Measurements from ENCODE around the gene PUS3. TPM values are rescaled to one million over a fixed set of nuclear protein-coding genes. Genes with fewer than 3 reads are reported as not detected.

PUS3 gene
- polyA plus RNA-seq, 1 donor, result 16.2 TPM

DNA sequence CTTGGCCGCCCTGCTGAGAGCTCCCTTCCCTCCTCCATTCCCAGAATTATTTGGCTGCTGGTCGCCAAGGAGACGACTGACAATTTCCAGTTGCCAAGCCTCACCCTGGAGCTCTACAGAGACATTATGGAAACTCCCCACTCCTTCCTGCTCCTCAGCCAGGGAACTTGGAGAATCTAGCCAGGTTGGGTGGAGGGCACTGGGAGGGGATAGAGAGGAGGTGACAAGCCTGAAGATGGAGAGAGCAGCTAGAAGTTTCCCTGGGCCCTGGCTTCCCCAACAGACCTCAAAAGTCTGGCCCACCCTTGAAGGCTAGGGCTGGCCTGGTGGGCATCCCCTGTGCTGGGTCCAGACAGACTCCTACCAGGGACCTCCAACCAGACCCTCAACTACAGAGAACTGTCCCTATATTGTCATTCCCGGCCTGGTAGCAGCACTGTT, 36.1 kb upstream of the PUS3 start:
- Histone ChIP-seq H3K27me3 (ENCODE audit: control insufficient read depth, insufficient read depth, low read length) (no peaks in the 10 kb centered on the region), H3K9me3 (ENCODE audit: control insufficient read depth, low read depth, low read length) (no peaks in the 10 kb centered on the region), H3K36me3 (ENCODE audit: control insufficient read depth, insufficient read depth, low read length) (no peaks in the 10 kb centered on the region), H3K27ac (ENCODE audit: low read length) (no peak overlapping the region), H3K4me1 (ENCODE audit: control insufficient read depth, insufficient read depth, low read length) (peaks cover 5% of the 10 kb centered on the region), H3K4me3 (ENCODE audit: low read length) (no peak overlapping the region)
- DNase-seq, result peak in 1 of 2 donors; percentile 16
- WGBS (ENCODE audit: insufficient coverage, low lambda C conversion rate), result no CpG with 5 or more reads among the region's 4 CpGs

DNA sequence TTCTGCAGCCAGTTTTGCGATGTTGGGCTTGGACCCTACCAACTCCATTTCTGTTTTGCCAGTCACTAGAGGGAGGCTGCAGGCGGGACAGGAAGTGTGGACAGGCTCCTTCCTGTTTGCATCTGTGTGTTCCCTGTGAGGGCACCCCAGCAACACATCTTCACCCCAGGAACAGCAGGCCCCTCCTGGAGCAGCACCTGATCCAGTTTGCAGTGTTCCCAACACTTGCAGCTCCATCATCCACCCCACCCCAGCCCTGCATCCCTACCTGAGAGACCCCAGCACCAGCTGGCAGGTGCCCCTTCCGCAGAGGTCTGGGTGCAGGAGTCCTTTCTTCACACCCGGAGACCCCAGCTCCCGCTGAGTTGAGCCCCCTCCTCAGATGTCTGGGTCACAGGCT, 35.4 kb upstream of the PUS3 start:
- no peak for DNase-seq
- Histone ChIP-seq H3K27me3 (ENCODE audit: control insufficient read depth, insufficient read depth, low read length) (no peaks in the 10 kb centered on the region), H3K9me3 (ENCODE audit: control insufficient read depth, low read depth, low read length) (no peaks in the 10 kb centered on the region), H3K4me3 (ENCODE audit: low read length) (no peak overlapping the region), H3K36me3 (ENCODE audit: control insufficient read depth, insufficient read depth, low read length) (no peaks in the 10 kb centered on the region), H3K27ac (ENCODE audit: low read length) (no peak overlapping the region), H3K4me1 (ENCODE audit: control insufficient read depth, insufficient read depth, low read length) (peaks cover 5% of the 10 kb centered on the region)
- no CpG with 5 or more reads among the region's 5 CpGs for WGBS (ENCODE audit: insufficient coverage, low lambda C conversion rate)

DNA sequence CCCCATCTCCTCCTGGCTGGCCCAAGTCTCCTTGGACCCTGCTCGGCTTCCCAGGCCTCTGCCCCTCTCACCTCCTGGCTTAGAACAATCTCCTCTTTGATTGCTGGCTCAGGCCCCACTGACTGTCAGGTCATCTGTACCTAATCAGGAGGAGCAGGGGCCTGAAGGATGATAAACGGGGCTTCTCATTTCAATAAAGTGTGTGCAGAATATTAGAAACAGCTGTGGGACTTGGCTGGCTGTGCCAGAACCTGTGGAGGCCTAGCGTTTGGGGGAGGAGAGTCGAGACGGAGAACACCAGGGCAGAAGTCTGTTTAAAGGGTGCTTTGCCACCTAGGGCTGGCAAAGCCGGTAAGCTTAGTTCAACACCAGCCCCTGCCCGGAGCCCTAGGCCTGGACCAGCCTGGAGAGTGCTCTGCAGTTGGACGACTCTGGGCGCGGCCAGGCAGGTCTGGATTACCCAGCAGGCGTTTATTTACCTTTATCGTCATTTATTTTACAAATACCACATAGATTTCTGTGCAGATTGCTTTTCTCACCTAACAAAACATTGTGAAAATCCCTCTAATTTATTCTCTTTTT, 32.7 kb upstream of the PUS3 start:
- no peak overlapping the region for H3K27ac ChIP-seq (ENCODE audit: low read length)
- H3K9me3 ChIP-seq (ENCODE audit: control insufficient read depth, low read depth, low read length), result no peaks in the 10 kb centered on the region
- WGBS (ENCODE audit: insufficient coverage, low lambda C conversion rate), result 49% methylated on average over 2 of the region's 12 CpGs
- DNase-seq, result no peak
- no peaks in the 10 kb centered on the region for H3K27me3 ChIP-seq (ENCODE audit: control insufficient read depth, insufficient read depth, low read length)
- no peaks in the 10 kb centered on the region for H3K4me1 ChIP-seq (ENCODE audit: control insufficient read depth, insufficient read depth, low read length)
- H3K36me3 ChIP-seq (ENCODE audit: control insufficient read depth, insufficient read depth, low read length), result no peaks in the 10 kb centered on the region
- H3K4me3 ChIP-seq (ENCODE audit: low read length), result no peak overlapping the region

DNA sequence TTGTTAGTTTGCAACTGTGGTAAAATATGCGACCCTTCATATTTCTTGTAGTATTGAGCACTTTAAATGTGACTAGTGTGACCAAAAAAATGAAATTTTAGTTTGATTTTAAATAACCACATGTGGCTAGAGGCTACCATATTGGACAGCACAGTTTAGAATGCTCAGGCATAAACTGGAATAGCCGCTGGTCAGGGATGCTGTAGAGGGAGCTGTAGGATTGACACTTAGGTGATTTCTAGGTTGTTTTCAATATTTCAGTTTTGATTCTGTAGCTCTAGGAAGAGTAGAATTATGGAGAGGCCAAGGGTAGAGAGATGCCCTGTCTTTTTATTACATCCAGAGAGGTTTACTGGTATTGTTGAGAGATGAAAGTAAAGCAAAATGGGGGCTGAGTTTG, 32.0 kb upstream of the PUS3 start:
- no peak overlapping the region for H3K27ac ChIP-seq (ENCODE audit: low read length)
- H3K27me3 ChIP-seq (ENCODE audit: control insufficient read depth, insufficient read depth, low read length), result no peaks in the 10 kb centered on the region
- no peaks in the 10 kb centered on the region for H3K4me1 ChIP-seq (ENCODE audit: control insufficient read depth, insufficient read depth, low read length)
- no peak for DNase-seq
- no peaks in the 10 kb centered on the region for H3K9me3 ChIP-seq (ENCODE audit: control insufficient read depth, low read depth, low read length)
- H3K4me3 ChIP-seq (ENCODE audit: low read length), result no peak overlapping the region
- 100% methylated on average over 1 of the region's 2 CpGs for WGBS (ENCODE audit: insufficient coverage, low lambda C conversion rate)
- no peaks in the 10 kb centered on the region for H3K36me3 ChIP-seq (ENCODE audit: control insufficient read depth, insufficient read depth, low read length)

DNA sequence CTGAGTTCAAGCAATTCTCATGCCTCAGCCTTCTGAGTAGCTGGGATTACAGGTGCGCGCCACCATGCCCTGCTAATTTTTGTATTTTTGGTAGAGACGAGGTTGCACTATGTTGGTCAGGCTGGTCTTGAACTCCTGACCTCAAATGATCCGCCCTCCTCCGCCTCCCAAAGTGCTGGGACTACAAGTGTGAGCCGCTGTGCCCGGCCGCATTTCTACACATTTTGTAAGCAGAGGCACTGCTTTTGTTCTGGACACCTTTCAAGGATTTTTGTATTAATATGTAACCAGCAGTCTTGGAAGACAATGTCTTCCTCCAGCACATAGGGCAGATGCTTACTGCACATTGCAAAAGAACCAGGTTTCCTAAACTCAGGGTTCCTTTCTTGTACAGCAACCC, 31.5 kb upstream of the PUS3 start:
- no peaks in the 10 kb centered on the region for H3K9me3 ChIP-seq (ENCODE audit: control insufficient read depth, low read depth, low read length)
- no peak for DNase-seq
- WGBS (ENCODE audit: insufficient coverage, low lambda C conversion rate), result no CpG with 5 or more reads among the region's 8 CpGs

DNA sequence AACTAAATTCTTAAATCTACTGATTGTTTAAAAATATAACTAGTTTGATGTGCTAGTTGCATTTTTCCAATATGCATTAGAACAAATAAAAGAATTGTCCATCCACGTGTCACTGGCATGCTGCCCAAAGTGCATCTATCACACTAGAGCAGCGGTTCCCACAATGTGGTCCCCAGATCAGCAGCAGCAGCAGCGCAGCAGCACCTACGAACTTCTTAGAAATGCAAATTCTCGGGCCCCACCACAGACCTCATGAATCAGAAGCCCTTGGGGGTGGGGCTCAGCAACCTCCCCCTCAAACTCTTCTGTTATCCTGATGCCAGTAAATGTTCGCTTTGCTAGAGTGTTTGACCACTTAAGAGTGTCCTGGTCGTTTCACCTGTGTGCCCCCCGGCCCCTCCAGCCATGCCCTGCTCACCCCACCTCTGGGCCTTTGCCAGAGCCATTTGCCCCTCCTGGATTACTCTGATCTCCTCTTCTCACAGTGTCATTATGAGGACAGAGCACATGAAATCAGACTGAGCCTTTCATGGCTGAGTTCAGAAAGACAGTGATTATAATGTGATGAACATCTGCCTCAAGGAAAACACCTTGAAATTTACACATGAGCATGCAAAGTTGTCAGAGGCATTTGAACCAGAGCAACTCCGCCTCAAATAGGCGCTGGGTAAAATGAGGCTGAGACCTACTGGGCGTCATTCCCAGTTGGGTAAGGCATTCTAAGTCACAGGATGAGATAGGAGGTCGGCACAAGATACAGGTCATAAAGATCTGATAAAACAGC, 30.2 kb upstream of the PUS3 start:
- H3K27ac ChIP-seq (ENCODE audit: low read length), result no peak overlapping the region
- DNase-seq, result no peak
- no peaks in the 10 kb centered on the region for H3K4me1 ChIP-seq (ENCODE audit: control insufficient read depth, insufficient read depth, low read length)
- no peaks in the 10 kb centered on the region for H3K9me3 ChIP-seq (ENCODE audit: control insufficient read depth, low read depth, low read length)
- H3K4me3 ChIP-seq (ENCODE audit: low read length), result no peak overlapping the region
- no peaks in the 10 kb centered on the region for H3K27me3 ChIP-seq (ENCODE audit: control insufficient read depth, insufficient read depth, low read length)
- H3K36me3 ChIP-seq (ENCODE audit: control insufficient read depth, insufficient read depth, low read length), result no peaks in the 10 kb centered on the region
- no CpG with 5 or more reads among the region's 12 CpGs for WGBS (ENCODE audit: insufficient coverage, low lambda C conversion rate)

More for the DNA sequence above, 31.5 kb upstream of the PUS3 start:
- Histone ChIP-seq H3K36me3 (ENCODE audit: control insufficient read depth, insufficient read depth, low read length) (no peaks in the 10 kb centered on the region), H3K27me3 (ENCODE audit: control insufficient read depth, insufficient read depth, low read length) (no peaks in the 10 kb centered on the region), H3K4me1 (ENCODE audit: control insufficient read depth, insufficient read depth, low read length) (no peaks in the 10 kb centered on the region), H3K4me3 (ENCODE audit: low read length) (no peak overlapping the region), H3K27ac (ENCODE audit: low read length) (no peak overlapping the region)

DNA sequence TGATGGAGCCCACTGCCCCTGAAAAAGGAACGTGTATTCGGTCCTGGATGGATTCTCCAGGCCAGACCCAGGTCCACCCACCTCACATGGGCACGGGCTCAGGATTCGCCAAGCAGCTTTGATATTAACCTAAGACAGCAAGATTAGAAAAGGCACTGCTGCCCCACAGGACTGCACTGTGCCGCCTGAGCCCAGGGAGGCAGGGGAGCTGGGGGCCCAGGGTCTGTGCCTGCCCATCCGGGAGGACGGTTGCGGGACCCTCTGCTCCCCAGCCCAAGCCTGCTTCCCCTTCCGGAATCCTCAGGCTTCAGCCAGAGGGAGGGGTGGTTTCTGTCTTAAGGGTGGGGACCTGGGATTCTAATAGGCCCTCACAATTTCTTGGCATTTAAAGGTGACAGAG, 29.3 kb upstream of the PUS3 start:
- Histone ChIP-seq H3K9me3 (ENCODE audit: control insufficient read depth, low read depth, low read length) (no peaks in the 10 kb centered on the region), H3K4me3 (ENCODE audit: low read length) (no peak overlapping the region), H3K27me3 (ENCODE audit: control insufficient read depth, insufficient read depth, low read length) (no peaks in the 10 kb centered on the region), H3K4me1 (ENCODE audit: control insufficient read depth, insufficient read depth, low read length) (no peaks in the 10 kb centered on the region), H3K27ac (ENCODE audit: low read length) (no peak overlapping the region), H3K36me3 (ENCODE audit: control insufficient read depth, insufficient read depth, low read length) (no peaks in the 10 kb centered on the region)
- no peak for DNase-seq
- WGBS (ENCODE audit: insufficient coverage, low lambda C conversion rate), result no CpG with 5 or more reads among the region's 9 CpGs

DNA sequence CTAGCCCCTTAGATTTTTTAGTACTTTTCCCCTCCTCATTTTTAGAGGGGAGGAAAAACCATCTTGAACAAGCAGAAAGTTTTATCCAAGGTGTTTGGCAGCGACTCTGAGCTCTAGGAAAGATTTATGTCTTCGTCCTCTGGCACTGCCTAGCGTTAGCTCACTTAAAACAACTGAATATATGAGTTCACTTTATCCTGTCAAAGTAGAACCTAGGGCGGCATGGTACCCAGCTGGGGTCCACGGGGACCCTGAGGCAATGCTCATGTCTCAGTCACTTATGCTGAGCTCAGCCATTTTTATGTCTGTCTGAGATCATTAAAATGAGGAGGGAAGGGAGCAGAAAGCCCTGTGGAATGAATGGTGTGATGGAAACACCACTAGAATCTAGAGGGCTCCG, 28.7 kb upstream of the PUS3 start:
- Histone ChIP-seq H3K36me3 (ENCODE audit: control insufficient read depth, insufficient read depth, low read length) (no peaks in the 10 kb centered on the region), H3K4me3 (ENCODE audit: low read length) (no peak overlapping the region), H3K27me3 (ENCODE audit: control insufficient read depth, insufficient read depth, low read length) (no peaks in the 10 kb centered on the region), H3K4me1 (ENCODE audit: control insufficient read depth, insufficient read depth, low read length) (no peaks in the 10 kb centered on the region), H3K27ac (ENCODE audit: low read length) (no peak overlapping the region), H3K9me3 (ENCODE audit: control insufficient read depth, low read depth, low read length) (no peaks in the 10 kb centered on the region)
- DNase-seq, result no peak
- WGBS (ENCODE audit: insufficient coverage, low lambda C conversion rate), result no CpG with 5 or more reads among the region's 6 CpGs

DNA sequence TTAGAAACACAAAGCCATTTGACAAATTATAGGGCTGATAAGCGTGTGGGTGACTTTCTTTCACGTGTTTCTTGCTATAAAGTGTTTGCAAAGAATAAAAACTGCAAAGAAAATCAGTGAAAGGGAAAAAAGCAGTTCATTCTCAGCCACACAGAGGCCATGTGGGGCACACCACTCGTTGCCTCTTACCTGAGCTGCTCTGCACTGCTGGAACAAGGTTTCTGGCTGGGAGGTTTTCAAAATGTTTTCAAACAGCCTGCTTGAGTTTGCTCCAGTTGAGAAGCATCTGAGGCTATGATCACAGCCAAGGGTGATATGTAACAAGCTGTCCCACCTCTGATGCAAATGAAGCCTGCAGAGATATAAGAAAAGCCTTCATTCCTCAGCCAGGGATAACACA, 28.1 kb upstream of the PUS3 start:
- 91% methylated on average over 2 of the region's 3 CpGs for WGBS (ENCODE audit: insufficient coverage, low lambda C conversion rate)
- H3K27ac ChIP-seq (ENCODE audit: low read length), result no peak overlapping the region
- H3K9me3 ChIP-seq (ENCODE audit: control insufficient read depth, low read depth, low read length), result no peaks in the 10 kb centered on the region
- no peaks in the 10 kb centered on the region for H3K4me1 ChIP-seq (ENCODE audit: control insufficient read depth, insufficient read depth, low read length)
- H3K36me3 ChIP-seq (ENCODE audit: control insufficient read depth, insufficient read depth, low read length), result no peaks in the 10 kb centered on the region
- no peaks in the 10 kb centered on the region for H3K27me3 ChIP-seq (ENCODE audit: control insufficient read depth, insufficient read depth, low read length)
- DNase-seq, result no peak
- no peak overlapping the region for H3K4me3 ChIP-seq (ENCODE audit: low read length)

DNA sequence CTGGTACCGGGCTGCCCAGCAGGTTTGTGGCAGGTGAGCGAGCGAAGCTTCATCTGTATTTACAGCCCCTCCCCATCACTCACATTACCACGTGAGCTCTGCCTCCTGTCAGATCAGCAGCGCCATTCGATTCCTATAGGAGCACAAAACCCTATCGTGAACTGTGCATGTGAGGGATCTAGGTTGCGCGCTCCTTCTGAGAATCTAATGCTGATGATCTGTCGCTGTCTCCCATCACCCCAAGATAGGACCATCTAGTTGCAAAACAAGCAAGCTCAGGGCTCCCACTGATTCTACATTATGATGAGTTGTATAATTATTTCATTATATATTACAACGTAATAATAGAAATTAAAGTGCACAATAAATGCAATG, 27.1 kb upstream of the PUS3 start:
- 90% methylated on average over 2 of the region's 11 CpGs for WGBS (ENCODE audit: insufficient coverage, low lambda C conversion rate)
- peaks cover 9% of the 10 kb centered on the region for H3K4me1 ChIP-seq (ENCODE audit: control insufficient read depth, insufficient read depth, low read length)
- no peak for DNase-seq

More for the DNA sequence above, 27.1 kb upstream of the PUS3 start:
- Histone ChIP-seq H3K27ac (ENCODE audit: low read length) (no peak overlapping the region), H3K36me3 (ENCODE audit: control insufficient read depth, insufficient read depth, low read length) (no peaks in the 10 kb centered on the region), H3K27me3 (ENCODE audit: control insufficient read depth, insufficient read depth, low read length) (no peaks in the 10 kb centered on the region), H3K9me3 (ENCODE audit: control insufficient read depth, low read depth, low read length) (no peaks in the 10 kb centered on the region), H3K4me3 (ENCODE audit: low read length) (no peak overlapping the region)
